Left lung (tissue), 10 donors: ENCODE data around the gene CETN1. TPM values are rescaled to one million over a fixed set of nuclear protein-coding genes. Genes with fewer than 3 reads are reported as not detected.

Source experiments
- ATAC-seq: fragments of 200-7000 bp; cut with Tn5 transposase; one replicate; pipeline ENCODE4 v1.9.1; 2020; ENCODE audit warnings: moderate library complexity
- DNase-seq, 4 donors: peaks; one replicate each; pipeline ENCODE4 v3.0.0-alpha.2; 2013 to 2020
- H3K27ac ChIP-seq, 2 donors: fragments of 200-600 bp; sonication (generic) in 1 of 2; one replicate each; pipeline versions ENCODE4 v1.5.0 to v1.8.0; 2020 to 2021
- H3K27me3 ChIP-seq, 2 donors: fragments of 200-600 bp; sonication (generic) in 1 of 2; one replicate each; pipeline versions ENCODE4 v1.5.0 to v1.8.0; 2020 to 2021
- H3K36me3 ChIP-seq, 2 donors: fragments of 200-600 bp; sonication (generic) in 1 of 2; one replicate each; pipeline versions ENCODE4 v1.5.0 to v1.8.0; 2020 to 2021
- H3K4me1 ChIP-seq, 2 donors: fragments of 200-600 bp; one replicate each; pipeline ENCODE4 v1.8.0; 2021
- H3K4me3 ChIP-seq, 2 donors: fragments of 200-600 bp; sonication (generic) in 1 of 2; one replicate each; pipeline versions ENCODE4 v1.5.0 to v1.8.0; 2020 to 2021; ENCODE audit warnings: mild to moderate bottlenecking in 1 of 2
- H3K9me3 ChIP-seq, 2 donors: fragments of 200-600 bp; sonication (generic) in 1 of 2; one replicate each; pipeline versions ENCODE4 v1.5.0 to v1.8.0; 2020 to 2021
- CTCF ChIP-seq, 2 donors: fragments of 200-600 bp; sonication (generic) in 1 of 2; IDR thresholded peaks; one replicate each; pipeline versions ENCODE4 v1.5.0 to v1.8.0; 2021; ENCODE audit warnings: antibody characterized with exemption in 2 of 2
- intact Hi-C, 2 donors: fragments of 100-400 bp; cut with DNase I; formaldehyde crosslinking; loops; one replicate each; pipeline versions ENCODE4 v1.11.2 to v1.14.2; 2022
- polyA plus RNA-seq, 6 donors: library from polyadenylated mRNA; unstranded; fragments of 120-200 nt; gene quantifications; one replicate each; pipeline ENCODE4 v1.2.1, GENCODE V29; 2013; ENCODE audit not compliant: insufficient read length in 6 of 6
- total RNA-seq, 2 donors: library from RNA; stranded (reverse); fragmentation: NEBNext Ultra II Directional; extraction: Animal tissue kit (Norgen Biotek cat#: 25700); gene quantifications; one replicate each; pipeline ENCODE4 v1.2.1, GENCODE V29; 2021
- donor health status: DM: no; HTN: yes; CAD: no.
- donor health status: DM: no; HTN: no; CAD: no.

Gene CETN1
- total and polyA plus RNA-seq, 8 donors: not detected

GRCh38 chr18:595571-595970, 15.4 kb downstream of the CETN1 start:
- no peaks in the 10 kb centered on the region for H3K4me1 ChIP-seq
- intact Hi-C loops: loop anchor here in 1 of 2 donors (10.0 kb wide), 1 partner anchor 91 kb away; the partner anchor contains the start of gene COLEC12
- no peak for DNase-seq
- peaks cover 5 to 48% of the 10 kb centered on the region in 2 donors for H3K27me3 ChIP-seq
- no peaks in the 10 kb centered on the region for H3K36me3 ChIP-seq
- H3K4me3 ChIP-seq: no peak overlapping the region
- no peak for ATAC-seq
- H3K27ac ChIP-seq: no peak overlapping the region
- H3K9me3 ChIP-seq: peaks cover 0 to 1% of the 10 kb centered on the region in 2 donors
- TF ChIP-seq CTCF (IDR thresholded peaks at IDR 0.05): no peak

GRCh38 chr18:596288-596881, 16.2 kb downstream of the CETN1 start:
- no peaks in the 10 kb centered on the region for H3K36me3 ChIP-seq
- peak in 3 of 4 donors; percentile 54 to 81 (median 75) for DNase-seq
- H3K27ac ChIP-seq: no peak overlapping the region
- no peak overlapping the region for H3K4me3 ChIP-seq
- intact Hi-C loops: loop anchor here in 1 of 2 donors (10.0 kb wide), 1 partner anchor 92 kb away; the partner anchor contains the start of gene COLEC12
- peak; percentile 91 for ATAC-seq
- TF ChIP-seq CTCF (IDR thresholded peaks at IDR 0.05): no peak
- H3K4me1 ChIP-seq: no peaks in the 10 kb centered on the region
- H3K27me3 ChIP-seq: peaks cover 5 to 48% of the 10 kb centered on the region in 2 donors
- H3K9me3 ChIP-seq: no peaks in the 10 kb centered on the region

DNA sequence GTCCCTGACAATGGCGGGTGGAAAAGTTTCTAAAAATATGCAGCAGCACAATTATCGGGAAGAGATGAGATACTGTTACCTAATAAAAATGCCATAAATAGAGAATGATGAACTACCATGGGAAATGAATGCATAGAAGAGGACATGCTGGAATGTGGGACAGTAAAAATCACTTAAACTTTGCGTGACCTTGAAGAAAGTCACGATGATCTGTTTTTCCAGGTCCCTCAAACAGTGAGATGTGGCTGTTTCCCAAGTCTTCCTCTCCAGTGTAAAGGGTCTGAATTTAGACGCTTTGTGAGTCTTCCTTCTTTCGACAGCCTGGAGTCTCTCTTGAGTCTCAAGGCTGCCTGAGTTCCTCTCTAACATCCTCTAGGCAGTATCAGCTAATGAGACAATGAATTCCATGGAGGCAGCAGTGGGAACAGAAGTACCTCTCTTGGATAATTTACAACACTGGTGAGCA, 18.0 kb downstream of the CETN1 start:
- peaks cover 5 to 48% of the 10 kb centered on the region in 2 donors for H3K27me3 ChIP-seq
- no peak overlapping the region for H3K27ac ChIP-seq
- no peak for ATAC-seq
- H3K36me3 ChIP-seq: no peaks in the 10 kb centered on the region
- H3K4me1 ChIP-seq: no peaks in the 10 kb centered on the region
- no peaks in the 10 kb centered on the region for H3K9me3 ChIP-seq
- no peak for DNase-seq
- no peak for TF ChIP-seq CTCF (IDR thresholded peaks at IDR 0.05)
- H3K4me3 ChIP-seq: no peak overlapping the region
- intact Hi-C loops: loop anchor here in 1 of 2 donors (10.0 kb wide), 1 partner anchor 93 kb away; the partner anchor contains the start of gene COLEC12

- no peaks in the 10 kb centered on the region for H3K4me1 ChIP-seq
- peaks cover 5 to 40% of the 10 kb centered on the region in 2 donors for H3K27me3 ChIP-seq
- DNase-seq (no peak), ATAC-seq (no peak)
- no peak overlapping the region for H3K27ac ChIP-seq
- no peaks in the 10 kb centered on the region for H3K9me3 ChIP-seq
- intact Hi-C loops: no loop called here
- H3K4me3 ChIP-seq: no peak overlapping the region
- TF ChIP-seq CTCF (IDR thresholded peaks at IDR 0.05): no peak
- H3K36me3 ChIP-seq: no peaks in the 10 kb centered on the region
Observed at GRCh38 chr18:600107-600506, 19.9 kb downstream of the CETN1 start.

GRCh38 chr18:604771-605170, 24.6 kb downstream of the CETN1 start:
- no peak for TF ChIP-seq CTCF (IDR thresholded peaks at IDR 0.05)
- ATAC-seq: no peak
- Histone ChIP-seq H3K4me3 (no peak overlapping the region), H3K27ac (no peak overlapping the region), H3K27me3 (peaks cover 0 to under 1% of the 10 kb centered on the region in 2 donors), H3K4me1 (no peaks in the 10 kb centered on the region), H3K36me3 (no peaks in the 10 kb centered on the region), H3K9me3 (no peaks in the 10 kb centered on the region)
- no peak for DNase-seq
- intact Hi-C loops: no loop called here
